ENCODE results near the gene ACSM3. TPM values are rescaled to one million over a fixed set of nuclear protein-coding genes. Genes with fewer than 3 reads are reported as not detected.

The ACSM3 gene
- total and polyA plus RNA-seq, 11 donors, result 2.0 to 22.5 (median 5.0) TPM

DNA sequence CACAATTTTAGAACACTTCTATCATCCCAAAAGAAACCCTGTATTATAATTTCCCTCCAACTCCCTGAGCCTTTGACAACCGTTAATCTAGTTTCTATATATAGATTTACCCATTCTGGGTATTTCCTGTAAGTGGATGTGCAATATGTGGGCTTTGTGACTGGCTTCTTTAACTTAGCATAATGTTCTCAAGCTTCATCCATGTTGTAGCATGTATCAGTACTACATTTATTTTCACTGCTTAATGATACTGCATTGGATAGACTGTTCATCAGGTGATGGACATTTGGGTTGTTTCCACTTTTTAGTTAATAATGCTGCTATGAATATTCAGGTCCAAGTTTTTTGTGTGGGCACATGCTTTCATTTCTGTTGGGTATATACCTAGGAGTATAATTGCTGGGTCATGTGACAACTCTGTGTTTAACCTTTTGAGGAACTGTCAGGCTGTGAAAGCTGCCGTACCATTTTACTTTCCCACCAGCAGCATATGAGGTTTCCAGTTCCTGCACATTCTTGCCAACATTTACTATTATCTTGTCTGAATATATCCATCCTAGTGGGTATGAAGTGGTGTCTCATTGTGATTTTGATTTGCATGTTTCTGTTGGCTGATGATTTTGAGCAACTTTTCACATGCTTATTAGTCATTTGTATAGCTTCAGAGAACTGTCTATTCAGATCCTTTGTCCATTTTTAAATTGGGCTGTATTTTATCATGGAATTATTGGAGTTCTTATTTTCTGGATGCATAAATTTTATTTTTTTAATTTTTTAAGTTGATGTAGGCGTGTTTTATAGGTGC is 58.9 kb downstream of the ACSM3 start:
- Histone ChIP-seq H3K36me3 (peaks cover 0 to 19% (median 0%) of the 10 kb centered on the region in 9 donors), H3K27ac (no peak overlapping the region), H3K4me3 (no peak overlapping the region), H3K4me1 (peaks cover 0 to 13% (median 0%) of the 10 kb centered on the region in 12 donors), H3K9me3 (no peaks in the 10 kb centered on the region), H3K27me3 (no peaks in the 10 kb centered on the region)
- 64 to 72% (median 68%) methylated on average over 3 of the region's 3 CpGs for WGBS, 4 donors
- no peak for TF ChIP-seq POLR2A (IDR thresholded peaks at IDR 0.05)
- TF ChIP-seq, protein P1, sequence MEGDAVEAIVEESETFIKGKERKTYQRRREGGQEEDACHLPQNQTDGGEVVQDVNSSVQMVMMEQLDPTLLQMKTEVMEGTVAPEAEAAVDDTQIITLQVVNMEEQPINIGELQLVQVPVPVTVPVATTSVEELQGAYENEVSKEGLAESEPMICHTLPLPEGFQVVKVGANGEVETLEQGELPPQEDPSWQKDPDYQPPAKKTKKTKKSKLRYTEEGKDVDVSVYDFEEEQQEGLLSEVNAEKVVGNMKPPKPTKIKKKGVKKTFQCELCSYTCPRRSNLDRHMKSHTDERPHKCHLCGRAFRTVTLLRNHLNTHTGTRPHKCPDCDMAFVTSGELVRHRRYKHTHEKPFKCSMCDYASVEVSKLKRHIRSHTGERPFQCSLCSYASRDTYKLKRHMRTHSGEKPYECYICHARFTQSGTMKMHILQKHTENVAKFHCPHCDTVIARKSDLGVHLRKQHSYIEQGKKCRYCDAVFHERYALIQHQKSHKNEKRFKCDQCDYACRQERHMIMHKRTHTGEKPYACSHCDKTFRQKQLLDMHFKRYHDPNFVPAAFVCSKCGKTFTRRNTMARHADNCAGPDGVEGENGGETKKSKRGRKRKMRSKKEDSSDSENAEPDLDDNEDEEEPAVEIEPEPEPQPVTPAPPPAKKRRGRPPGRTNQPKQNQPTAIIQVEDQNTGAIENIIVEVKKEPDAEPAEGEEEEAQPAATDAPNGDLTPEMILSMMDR (IDR thresholded peaks at IDR 0.05), result no peak
- intact Hi-C loops (cut with DNase I), result loop anchor here in 1 of 10 donors (10.0 kb wide), 1 partner anchor 58 kb away; the partner anchor contains the start of gene ACSM3
- ATAC-seq (no peak), DNase-seq (no peak)

DNA sequence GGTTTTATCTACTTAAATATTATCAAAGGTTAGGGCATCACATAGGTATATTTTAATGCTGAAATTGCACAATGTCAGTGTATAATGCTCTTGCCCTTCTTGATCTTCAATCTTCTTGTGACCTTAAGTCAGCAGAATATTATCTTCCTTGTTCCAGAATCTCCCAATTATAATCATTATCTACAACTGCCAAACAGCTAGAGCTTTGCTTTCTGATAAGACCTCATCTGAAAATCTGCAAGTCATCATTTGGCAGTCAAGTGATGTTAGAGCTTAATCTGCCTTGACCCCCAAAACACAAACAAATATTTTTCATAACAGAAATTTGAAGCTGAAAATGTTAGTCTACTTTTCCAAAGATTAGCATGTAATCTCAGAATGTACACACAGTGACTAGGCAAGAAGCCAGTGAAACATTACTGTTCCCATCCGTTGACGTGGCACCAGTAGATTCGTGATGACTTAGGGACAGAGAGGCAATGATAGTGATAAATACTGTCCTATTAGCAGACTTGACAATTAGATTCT is 62.3 kb downstream of the ACSM3 start:
- TF ChIP-seq, protein P1 (IDR thresholded peaks at IDR 0.05), result no peak
- no peak for TF ChIP-seq POLR2A (IDR thresholded peaks at IDR 0.05)
- 42 to 58% (median 50%) methylated on average over 3 of the region's 3 CpGs for WGBS, 4 donors

DNA sequence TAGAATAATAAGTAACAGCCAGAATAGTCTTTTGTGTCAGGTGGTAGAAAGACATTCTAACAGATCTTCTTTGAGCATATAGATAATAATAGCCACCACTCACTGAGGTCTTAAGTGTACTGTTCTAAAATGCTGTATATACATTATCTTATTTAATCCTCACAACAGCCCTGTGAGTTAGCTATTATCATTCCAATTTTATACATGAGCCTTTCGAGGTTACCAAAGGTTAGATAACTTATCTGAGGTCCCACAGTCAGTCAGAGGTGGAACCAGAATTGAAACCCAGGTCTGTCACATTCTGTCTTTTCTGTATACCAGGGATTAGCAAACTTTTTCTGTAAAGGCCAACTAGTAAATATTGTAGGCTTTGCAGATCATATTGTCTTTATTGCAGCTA is 65.7 kb downstream of the ACSM3 start:
- DNase-seq (no peak), ATAC-seq (no peak)
- H3K4me3 ChIP-seq, result no peak overlapping the region
- intact Hi-C loops (cut with DNase I), result loop anchor here in 1 of 10 donors (10.0 kb wide), 1 partner anchor 65 kb away; the partner anchor contains the start of gene ACSM3
- 76 to 86% (median 81%) methylated on average over 1 of the region's 1 CpG for WGBS, 4 donors
- peaks cover 0 to 43% (median 0%) of the 10 kb centered on the region in 9 donors for H3K36me3 ChIP-seq
- H3K4me1 ChIP-seq, result peaks cover 0 to 18% (median 2%) of the 10 kb centered on the region in 12 donors
- peaks cover 0 to 5% (median 0%) of the 10 kb centered on the region in 12 donors for H3K9me3 ChIP-seq
- TF ChIP-seq, protein P1 (IDR thresholded peaks at IDR 0.05), result no peak
- no peak for TF ChIP-seq POLR2A (IDR thresholded peaks at IDR 0.05)
- no peak overlapping the region for H3K27ac ChIP-seq
- no peaks in the 10 kb centered on the region for H3K27me3 ChIP-seq

More for the DNA sequence above, 62.3 kb downstream of the ACSM3 start:
- H3K4me1 ChIP-seq, result peaks cover 0 to 13% (median 0%) of the 10 kb centered on the region in 12 donors
- H3K27me3 ChIP-seq, result no peaks in the 10 kb centered on the region
- H3K4me3 ChIP-seq, result no peak overlapping the region
- DNase-seq, result no peak
- peaks cover 0 to 28% (median 0%) of the 10 kb centered on the region in 9 donors for H3K36me3 ChIP-seq
- ATAC-seq, result no peak
- H3K27ac ChIP-seq, result no peak overlapping the region
- intact Hi-C loops (cut with DNase I), result loop anchor here in 1 of 10 donors (10.0 kb wide), 1 partner anchor 61 kb away; the partner anchor contains the start of gene ACSM3
- no peaks in the 10 kb centered on the region for H3K9me3 ChIP-seq

DNA sequence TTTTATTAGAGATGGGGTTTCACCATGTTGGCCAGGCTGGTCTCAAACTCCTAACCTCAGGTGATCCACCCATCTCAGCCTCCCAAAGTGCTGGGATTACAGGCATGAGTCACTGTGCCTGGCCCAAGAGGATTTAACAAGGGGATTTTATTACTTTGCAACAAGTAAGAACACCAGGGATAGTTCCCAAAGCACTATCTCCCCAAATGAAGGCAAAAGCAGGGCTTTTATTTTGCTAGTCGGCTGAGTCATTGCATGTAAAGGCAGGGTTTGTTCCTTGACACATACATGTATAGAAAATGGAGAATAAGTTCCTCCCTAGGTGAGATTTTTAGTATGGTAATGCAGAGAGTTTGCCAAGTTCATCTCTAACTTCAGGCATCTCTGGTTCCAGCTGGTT is 66.6 kb downstream of the ACSM3 start:
- TF ChIP-seq, protein P1 (IDR thresholded peaks at IDR 0.05), result no peak
- no peak for TF ChIP-seq POLR2A (IDR thresholded peaks at IDR 0.05)
- 79 to 89% (median 85%) methylated on average over 1 of the region's 1 CpG for WGBS, 4 donors
- Histone ChIP-seq H3K27ac (peak overlapping the region in 1 of 12 donors; percentile 21), H3K9me3 (peaks cover 0 to 12% (median 0%) of the 10 kb centered on the region in 12 donors), H3K27me3 (no peaks in the 10 kb centered on the region), H3K36me3 (peaks cover 0 to 43% (median 0%) of the 10 kb centered on the region in 9 donors), H3K4me3 (no peak overlapping the region), H3K4me1 (peaks cover 0 to 18% (median 2%) of the 10 kb centered on the region in 12 donors)
- no peak for ATAC-seq
- DNase-seq, result no peak
- intact Hi-C loops (cut with DNase I), result no loop called here
